IMR-90 (cell line): ENCODE data around the gene METTL4. TPM values are rescaled to one million over a fixed set of nuclear protein-coding genes. Genes with fewer than 3 reads are reported as not detected.

Experiments used
- ATAC-seq: fragments of 200-7000 bp; cut with Tn5 transposase; 2 replicates; pipeline ENCODE4 v1.9.1; 2020; ENCODE audit warnings: low read depth, mild to moderate bottlenecking, moderate library complexity
- BruUV-seq: library from RNA; stranded (reverse); fragments of 400-500 nt; replicated peaks from 2 replicates; lab custom pipeline; 2021; lab: Mats Ljungman, UMichigan
- CTCF ChIA-PET: fragments of 300-600 bp; formaldehyde crosslinking; extraction: SDS; loops from one replicate; lab custom pipeline; 2021; ENCODE audit warnings: antibody characterized with exemption; lab: Yijun Ruan, JAX
- POLR2A ChIA-PET: fragments of 300-600 bp; sonication (Branson Sonifier 250); formaldehyde crosslinking; loops from one replicate; lab custom pipeline; 2022; ENCODE audit warnings: antibody characterized with exemption; ENCODE audit not compliant: unreplicated experiment; lab: Charles Lee
- DNase-seq: peaks from one replicate; pipeline ENCODE4 v3.0.0; 2013
- H2AFZ ChIP-seq: replicated peaks from 2 replicates; pipeline ENCODE3; 2013; ENCODE audit warnings: low read length, mild to moderate bottlenecking; ENCODE audit not compliant: poor library complexity
- H2AK5ac ChIP-seq: 2 replicates; pipeline ENCODE4 v1.6.1; 2013; ENCODE audit warnings: low read depth, low read length, inconsistent platforms
- H2AK9ac ChIP-seq: replicated peaks from 2 replicates; pipeline ENCODE3; 2013; ENCODE audit warnings: mild to moderate bottlenecking, low read depth, low read length, moderate library complexity; ENCODE audit not compliant: poor library complexity
- H2BK120ac ChIP-seq: 2 replicates; pipeline ENCODE4 v1.6.1; 2013; ENCODE audit warnings: low read depth, low read length, inconsistent platforms
- H2BK15ac ChIP-seq: 3 replicates; pipeline ENCODE4 v1.6.1; 2013; ENCODE audit warnings: low read depth, low read length, inconsistent platforms
- H2BK20ac ChIP-seq: 2 replicates; pipeline ENCODE4 v1.6.1; 2013; ENCODE audit warnings: low read depth, mild to moderate bottlenecking, inconsistent platforms, low read length, moderate library complexity
- H2BK5ac ChIP-seq: 2 replicates; pipeline ENCODE4 v1.6.1; 2013; ENCODE audit warnings: mild to moderate bottlenecking, low read depth, low read length, inconsistent platforms; ENCODE audit not compliant: poor library complexity, severe bottlenecking
- H3K14ac ChIP-seq: replicated peaks from 2 replicates; pipeline ENCODE4 v1.6.1; 2013; ENCODE audit warnings: low read depth, low read length, inconsistent platforms
- H3K18ac ChIP-seq: 2 replicates; pipeline ENCODE4 v1.6.1; 2013; ENCODE audit warnings: low read depth, low read length, control low read depth
- H3K23ac ChIP-seq: 2 replicates; pipeline ENCODE4 v1.6.1; 2013; ENCODE audit warnings: low read depth, low read length, inconsistent platforms
- H3K27ac ChIP-seq: 2 replicates; pipeline ENCODE4 v1.5.1; 2013; ENCODE audit warnings: mild to moderate bottlenecking, control low read depth, low read length; ENCODE audit not compliant: insufficient read depth
- H3K27me3 ChIP-seq: 2 replicates; pipeline ENCODE4 v1.6.1; 2013; ENCODE audit warnings: low read length; ENCODE audit not compliant: control insufficient read depth, insufficient read depth
- H3K36me3 ChIP-seq: 2 replicates; pipeline ENCODE4 v1.6.1; 2013; ENCODE audit warnings: low read length, mixed read lengths; ENCODE audit not compliant: control insufficient read depth, insufficient read depth
- H3K4ac ChIP-seq: 2 replicates; pipeline ENCODE4 v1.6.1; 2013; ENCODE audit warnings: low read depth, low read length, inconsistent platforms
- H3K4me1 ChIP-seq: 2 replicates; pipeline ENCODE4 v1.6.1; 2013; ENCODE audit warnings: low read length, mixed read lengths; ENCODE audit not compliant: control insufficient read depth, insufficient read depth
- H3K4me2 ChIP-seq: 2 replicates; pipeline ENCODE4 v1.6.1; 2013; ENCODE audit warnings: low read depth, mild to moderate bottlenecking, control low read depth, low read length, moderate library complexity
- H3K4me3 ChIP-seq: 2 replicates; pipeline ENCODE4 v1.5.1; 2013; ENCODE audit warnings: low read depth, mild to moderate bottlenecking, control low read depth, low read length, moderate library complexity; ENCODE audit not compliant: insufficient read depth
- H3K56ac ChIP-seq: 2 replicates; pipeline ENCODE4 v1.6.1; 2013; ENCODE audit warnings: low read length, inconsistent platforms; ENCODE audit not compliant: insufficient read depth; ENCODE audit errors: extremely low read depth
- H3K79me1 ChIP-seq, 2 experiments: 2 replicates each; pipeline ENCODE4 v1.6.1; 2013; ENCODE audit warnings: low read length in 2 of 2, inconsistent platforms in 1 of 2, low read depth in 1 of 2
- H3K9ac ChIP-seq: 2 replicates; pipeline ENCODE4 v1.6.1; 2013; ENCODE audit warnings: low read depth, low read length, control low read depth
- H3K9me1 ChIP-seq: 2 replicates; pipeline ENCODE4 v1.6.1; 2013; ENCODE audit warnings: low read length, inconsistent platforms; ENCODE audit not compliant: insufficient read depth
- H3K9me3 ChIP-seq: 2 replicates; pipeline ENCODE4 v1.6.1; 2013; ENCODE audit warnings: low read length; ENCODE audit not compliant: control insufficient read depth, insufficient read depth
- H4K20me1 ChIP-seq: 2 replicates; pipeline ENCODE4 v1.6.1; 2013; ENCODE audit warnings: low read length, inconsistent platforms; ENCODE audit not compliant: insufficient read depth
- H4K5ac ChIP-seq: 2 replicates; pipeline ENCODE4 v1.6.1; 2013; ENCODE audit warnings: mild to moderate bottlenecking, low read depth, low read length, control low read depth
- H4K8ac ChIP-seq, 2 experiments: 2 replicates each; pipeline ENCODE4 v1.6.1; 2013; ENCODE audit warnings: low read depth in 2 of 2, low read length in 2 of 2, control low read depth in 1 of 2, inconsistent platforms in 1 of 2
- H4K91ac ChIP-seq: 2 replicates; pipeline ENCODE4 v1.6.1; 2013; ENCODE audit warnings: low read depth, low read length, inconsistent platforms; ENCODE audit not compliant: insufficient read depth
- BHLHE40 ChIP-seq: fragments of 150-350 bp; IDR thresholded peaks from 2 replicates; pipeline ENCODE4 v1.6.1; 2016; ENCODE audit warnings: mild to moderate bottlenecking, low read depth, low read length
- CHD1 ChIP-seq: IDR thresholded peaks from 2 replicates; pipeline ENCODE4 v1.6.1; 2012; ENCODE audit warnings: low read depth, low read length, improper control_type of control experiment
- FOS ChIP-seq: fragments of 150-350 bp; IDR thresholded peaks from 2 replicates; pipeline ENCODE4 v1.6.1; 2016; ENCODE audit warnings: low read depth, low read length
- MAZ ChIP-seq: IDR thresholded peaks from 2 replicates; pipeline ENCODE4 v1.6.1; 2012; ENCODE audit warnings: low read depth, mild to moderate bottlenecking, low read length, improper control_type of control experiment, moderate library complexity, borderline replicate concordance
- MXI1 ChIP-seq: IDR thresholded peaks from 2 replicates; pipeline ENCODE4 v1.6.1; 2012; ENCODE audit warnings: low read depth, mild to moderate bottlenecking, low read length, moderate library complexity, borderline replicate concordance
- NFE2L2 ChIP-seq: fragments of 150-350 bp; IDR thresholded peaks from 2 replicates; pipeline ENCODE4 v1.6.1; 2016; ENCODE audit warnings: low read depth, mild to moderate bottlenecking, low read length
- POLR2A ChIP-seq: IDR thresholded peaks from 2 replicates; pipeline ENCODE4 v1.6.1; 2012; ENCODE audit warnings: mild to moderate bottlenecking, low read depth, low read length
- RAD21 ChIP-seq: IDR thresholded peaks from 2 replicates; pipeline ENCODE4 v1.6.1; 2012; ENCODE audit warnings: low read length, improper control_type of control experiment
- RCOR1 ChIP-seq: IDR thresholded peaks from 2 replicates; pipeline ENCODE4 v1.6.1; 2012; ENCODE audit warnings: mild to moderate bottlenecking, low read length, improper control_type of control experiment; ENCODE audit not compliant: insufficient replicate concordance
- RFX5 ChIP-seq: IDR thresholded peaks from 2 replicates; pipeline ENCODE4 v1.8.0; 2012; ENCODE audit warnings: low read depth, mild to moderate bottlenecking, low read length, moderate library complexity
- SMC3 ChIP-seq: fragments of 150-350 bp; IDR thresholded peaks from 2 replicates; pipeline ENCODE4 v1.6.1; 2016; ENCODE audit warnings: low read depth, mild to moderate bottlenecking, antibody characterized with exemption, low read length, moderate library complexity
- WGBS, 2 experiments: methylation state at CpG; one replicate each; pipeline versions ENCODE4 v1.1.5 to v1.1.7; 2013; ENCODE audit warnings: missing lambda C conversion rate in 2 of 2; ENCODE audit not compliant: insufficient read length in 1 of 2; ENCODE audit errors: extremely low coverage in 2 of 2; 5-methylcytosine and 5-hydroxymethylcytosine counted together
- dilution Hi-C: fragments of 300-500 bp; cut with HindIII; formaldehyde crosslinking; loops from one replicate; pipeline ENCODE4 v1.14.3; 2018; ENCODE audit warnings: low sequenced_read_pairs; ENCODE audit not compliant: unreplicated experiment
- in situ Hi-C: fragments of 300-500 bp; cut with MboI; formaldehyde crosslinking; loops from 3 replicates; pipeline ENCODE4 v1.14.3; 2019; ENCODE audit warnings: low sequenced_read_pairs, inconsistent platforms, mixed read lengths
- intact Hi-C: fragments of 100-400 bp; cut with micrococcal nuclease; formaldehyde crosslinking; loops from 2 replicates; pipeline ENCODE4 v1.10.0; 2022
- polyA plus RNA-seq, 3 experiments: library from polyadenylated mRNA; depleted of rRNA; stranded (reverse); fragments of >200 nt; gene quantifications; 2 replicates each; pipeline ENCODE4 v1.2.3, GENCODE V29; 2012; ENCODE audit warnings: low replicate concordance in 1 of 3
- total RNA-seq: library from RNA; depleted of rRNA; stranded (reverse); fragments of >200 nt; gene quantifications from 2 replicates; pipeline ENCODE4 v1.2.3, GENCODE V29; 2012
- TF ChIP-seq, protein P1 (sequence below): fragments of 150-350 bp; IDR thresholded peaks from 2 replicates; pipeline ENCODE4 v1.6.1; 2016; ENCODE audit warnings: low read depth, mild to moderate bottlenecking, low read length, moderate library complexity, borderline replicate concordance

METTL4 gene
- total and polyA plus RNA-seq, 2 of the 4 experiments (the other 2 are of a cell fraction) = 4.9 to 5.4 TPM

DNA sequence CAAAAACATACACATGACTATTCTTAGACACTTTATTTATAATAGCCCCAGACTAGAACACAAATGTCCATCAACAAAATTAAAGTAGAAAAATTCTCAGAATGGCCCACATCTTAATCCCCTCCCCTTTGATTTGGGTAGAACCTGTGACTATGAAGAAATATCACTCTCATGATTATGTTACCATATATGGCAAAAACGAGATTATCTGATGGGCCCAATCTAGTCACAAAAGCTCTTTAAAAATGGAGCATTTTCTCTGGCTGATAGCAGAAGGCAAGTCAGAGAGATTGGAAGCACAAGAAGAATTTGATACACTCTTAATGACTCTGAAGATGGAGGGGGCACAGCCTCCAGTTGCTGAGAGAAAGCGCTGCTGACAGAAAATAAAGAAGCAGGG lies 39.6 kb downstream of the METTL4 start:
- Histone ChIP-seq H4K5ac (no peak overlapping the region), H3K4me1 (no peaks in the 10 kb centered on the region), H2BK15ac (no peak overlapping the region), H3K23ac (no peak overlapping the region), H3K27me3 (no peaks in the 10 kb centered on the region), H4K8ac (no peak overlapping the region), H3K36me3 (no peaks in the 10 kb centered on the region), H4K91ac (no peak overlapping the region), H2AK9ac (no peak overlapping the region), H3K9ac (no peak overlapping the region), H3K9me1 (no peaks in the 10 kb centered on the region), H2BK5ac (no peak overlapping the region), H2BK20ac (no peak overlapping the region), H3K14ac (no peak overlapping the region), H4K20me1 (no peaks in the 10 kb centered on the region), H3K4me3 (no peak overlapping the region), H3K79me1 (no peaks in the 10 kb centered on the region), H3K9me3 (peaks cover 2% of the 10 kb centered on the region), H3K4ac (no peak overlapping the region), H3K4me2 (no peak overlapping the region), H3K56ac (no peak overlapping the region), H3K27ac (no peak overlapping the region), H2BK120ac (no peak overlapping the region), H2AFZ (no peak overlapping the region), H2AK5ac (no peak overlapping the region), H3K18ac (no peak overlapping the region)
- CTCF ChIA-PET = no interaction called here
- POLR2A ChIA-PET = no interaction called here
- in situ Hi-C loops (loop anchor here (10.0 to 25.0 kb wide), 2 partner anchors 427 to 944 kb away; no protein-coding TSS in a partner anchor), intact Hi-C loops (no loop called here), dilution Hi-C loops (no loop called here)
- no peak for ATAC-seq
- TF ChIP-seq RCOR1 (no peak), RFX5 (no peak), BHLHE40 (no peak), MAZ (no peak), POLR2A (no peak), NFE2L2 (no peak), CHD1 (no peak), RAD21 (no peak), FOS (no peak), MXI1 (no peak), SMC3 (no peak)
- TF ChIP-seq, protein P1, sequence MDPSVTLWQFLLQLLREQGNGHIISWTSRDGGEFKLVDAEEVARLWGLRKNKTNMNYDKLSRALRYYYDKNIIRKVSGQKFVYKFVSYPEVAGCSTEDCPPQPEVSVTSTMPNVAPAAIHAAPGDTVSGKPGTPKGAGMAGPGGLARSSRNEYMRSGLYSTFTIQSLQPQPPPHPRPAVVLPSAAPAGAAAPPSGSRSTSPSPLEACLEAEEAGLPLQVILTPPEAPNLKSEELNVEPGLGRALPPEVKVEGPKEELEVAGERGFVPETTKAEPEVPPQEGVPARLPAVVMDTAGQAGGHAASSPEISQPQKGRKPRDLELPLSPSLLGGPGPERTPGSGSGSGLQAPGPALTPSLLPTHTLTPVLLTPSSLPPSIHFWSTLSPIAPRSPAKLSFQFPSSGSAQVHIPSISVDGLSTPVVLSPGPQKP = no peak
- 100% methylated on average over 1 of the region's 2 CpGs; no CpG with 5 or more reads in 1 of the 2 experiments for WGBS, 2 experiments
- DNase-seq = no peak
- BruUV-seq = no TSS peak
